A549 (cell line): ENCODE results near the gene SPEM1. TPM values are rescaled to one million over a fixed set of nuclear protein-coding genes. Genes with fewer than 3 reads are reported as not detected.

ENCODE experiments used
- ATAC-seq, 2 experiments: fragments of 200-7000 bp in 1 of 2; fragments of >200 bp in 1 of 2; cut with Nextera tagmentation in 1 of 2; cut with Tn5 transposase in 1 of 2; 3 replicates each; pipeline versions ENCODE4 v1.8.0 to v1.9.1; 2018 to 2020; ENCODE audit warnings: mild to moderate bottlenecking in 1 of 2, moderate library complexity in 1 of 2
- CTCF ChIA-PET: fragments of 300-600 bp; sonication (Branson Sonifier 250); formaldehyde crosslinking; extraction: SDS; loops from one replicate; lab custom pipeline; 2021; ENCODE audit warnings: antibody characterized with exemption, inconsistent platforms; lab: Yijun Ruan, JAX
- POLR2A ChIA-PET: fragments of 350-600 bp; formaldehyde crosslinking; extraction: SDS; loops from one replicate; lab custom pipeline; 2021; ENCODE audit warnings: antibody characterized with exemption, inconsistent platforms; lab: Yijun Ruan, JAX
- DNase-seq, 2 experiments: peaks; one replicate each; pipeline versions ENCODE4 v3.0.0 to v3.0.0-alpha.2; 2011 to 2016; ENCODE audit warnings: low read depth in 1 of 2, low spot score in 1 of 2
- FAIRE-seq: peaks from 2 replicates; lab custom pipeline; 2011; peaks lifted over from hg19 to GRCh38; lab: Jason Lieb, UNC
- H3K27ac ChIP-seq, 2 experiments: fragments of >200 bp; sonication (Bioruptor Twin); formaldehyde crosslinking; 3 replicates each; pipeline ENCODE4 v1.5.1; 2016 to 2017
- H3K4me1 ChIP-seq: fragments of >200 bp; sonication (Bioruptor Twin); formaldehyde crosslinking; 3 replicates; pipeline ENCODE4 v1.6.1; 2016
- H3K4me2 ChIP-seq: fragments of >200 bp; sonication (Bioruptor Twin); formaldehyde crosslinking; 3 replicates; pipeline ENCODE4 v1.6.1; 2016
- H3K4me3 ChIP-seq: fragments of >200 bp; sonication (Bioruptor Twin); formaldehyde crosslinking; 3 replicates; pipeline ENCODE4 v1.5.1; 2016
- H3K9me3 ChIP-seq: fragments of >200 bp; sonication (Bioruptor Twin); formaldehyde crosslinking; 3 replicates; pipeline ENCODE4 v1.6.1; 2016
- CHD2 ChIP-seq: fragments of 150-350 bp; IDR thresholded peaks from 2 replicates; pipeline ENCODE4 v1.6.1; 2014; ENCODE audit warnings: low read length; ENCODE audit not compliant: partially characterized antibody
- CTCF ChIP-seq: fragments of >200 bp; sonication (Bioruptor Twin); formaldehyde crosslinking; IDR thresholded peaks from 3 replicates; pipeline ENCODE4 v1.5.1; 2016
- ELK1 ChIP-seq: fragments of 150-350 bp; IDR thresholded peaks from 2 replicates; pipeline ENCODE4 v1.6.1; 2014; ENCODE audit warnings: low read depth, mild to moderate bottlenecking, low read length
- HDAC2 ChIP-seq: fragments of 200-600 bp; sonication (generic); IDR thresholded peaks from 2 replicates; pipeline ENCODE4 v1.6.1; 2016
- HES2 ChIP-seq: fragments of >200 bp; sonication (Bioruptor Twin); formaldehyde crosslinking; IDR thresholded peaks from 2 replicates; pipeline ENCODE4 v1.6.1; 2016
- HOXA7 ChIP-seq: fragments of 250-450 bp; sonication (Bioruptor Pico); IDR thresholded peaks from 2 replicates; pipeline ENCODE4 v1.5.0; 2020; ENCODE audit warnings: mild to moderate bottlenecking, moderate library complexity
- KDM1A ChIP-seq: fragments of 200-600 bp; sonication (generic); IDR thresholded peaks from 2 replicates; pipeline ENCODE4 v1.6.1; 2016; ENCODE audit warnings: low read depth, mild to moderate bottlenecking
- MAFK ChIP-seq: fragments of 450-650 bp; IDR thresholded peaks from 2 replicates; pipeline ENCODE4 v1.6.1; 2014; ENCODE audit not compliant: partially characterized antibody
- MYC ChIP-seq: IDR thresholded peaks from 2 replicates; pipeline ENCODE4 v1.6.1; 2012; ENCODE audit warnings: mild to moderate bottlenecking, inconsistent platforms, low read length, improper control_type of control experiment, borderline replicate concordance
- NFE2L2 ChIP-seq: fragments of 150-350 bp; conservative IDR thresholded peaks from 2 replicates; pipeline ENCODE4 v1.6.1; 2014; ENCODE audit warnings: low read length
- PBX3 ChIP-seq: IDR thresholded peaks from 2 replicates; pipeline ENCODE4 v1.6.1; 2012
- POLR2AphosphoS2 ChIP-seq: conservative IDR thresholded peaks from 2 replicates; pipeline ENCODE4 v1.6.1; 2012; ENCODE audit warnings: low read length, improper control_type of control experiment, inconsistent platforms
- RAD21 ChIP-seq, 2 experiments: fragments of >200 bp in 1 of 2; sonication (Bioruptor Twin) in 1 of 2; formaldehyde crosslinking in 1 of 2; IDR thresholded peaks in 1 of 2; conservative IDR thresholded peaks in 1 of 2; 2 replicates in 1 of 2; 3 replicates in 1 of 2; pipeline ENCODE4 v1.6.1; 2012 to 2018; ENCODE audit warnings: inconsistent platforms in 1 of 2
- RARB ChIP-seq: fragments of 250-450 bp; sonication (Bioruptor Pico); IDR thresholded peaks from 2 replicates; pipeline ENCODE4 v1.8.0; 2021; ENCODE audit warnings: mild to moderate bottlenecking, moderate library complexity
- RFX5 ChIP-seq: fragments of 450-650 bp; IDR thresholded peaks from 2 replicates; pipeline ENCODE4 v1.7.1; 2014; ENCODE audit warnings: antibody characterized with exemption, mild to moderate bottlenecking, moderate library complexity
- SMC3 ChIP-seq: fragments of >200 bp; sonication (Bioruptor Twin); formaldehyde crosslinking; IDR thresholded peaks from 3 replicates; pipeline ENCODE4 v1.6.1; 2018; ENCODE audit warnings: inconsistent platforms
- SREBF2 ChIP-seq: fragments of 450-650 bp; IDR thresholded peaks from 2 replicates; pipeline ENCODE4 v1.6.1; 2014; ENCODE audit warnings: mild to moderate bottlenecking, moderate library complexity
- TFCP2L1 ChIP-seq: fragments of 250-450 bp; sonication (Bioruptor Pico); IDR thresholded peaks from 2 replicates; pipeline ENCODE4 v1.5.0; 2021; ENCODE audit warnings: mild to moderate bottlenecking
- USF2 ChIP-seq: fragments of 450-650 bp; IDR thresholded peaks from 2 replicates; pipeline ENCODE4 v1.6.1; 2014; ENCODE audit warnings: antibody characterized with exemption
- ZC3H11A ChIP-seq: fragments of 450-650 bp; IDR thresholded peaks from 2 replicates; pipeline ENCODE4 v1.6.1; 2014; ENCODE audit warnings: antibody characterized with exemption, mild to moderate bottlenecking
- ZSCAN20 ChIP-seq: fragments of 250-450 bp; sonication (Bioruptor Pico); IDR thresholded peaks from 2 replicates; pipeline ENCODE4 v1.8.0; 2022; ENCODE audit warnings: mild to moderate bottlenecking, moderate library complexity
- WGBS: methylation state at CpG from one replicate; pipeline ENCODE4 v1.1.6; 2017; ENCODE audit errors: missing lambda C conversion rate; 5-methylcytosine and 5-hydroxymethylcytosine counted together
- polyA plus RNA-seq, 4 experiments: library from polyadenylated mRNA; depleted of rRNA in 3 of 4; stranded (reverse); fragments of >200 nt; fragmentation: RNase III in 1 of 4; extraction: RNeasy Plus Mini Kit Qiagen cat#74134 plus additional on column Dnase treatment in 1 of 4; gene quantifications; 2 replicates in 3 of 4; 3 replicates in 1 of 4; pipeline ENCODE4 v1.2.3, GENCODE V29; 2011 to 2017

SPEM1 gene
- polyA plus RNA-seq, 2 of the 4 experiments (the other 2 are of a cell fraction) = 0.09 TPM; not detected in 1

GRCh38 chr17:7440834-7441195 is 20.7 kb downstream of the SPEM1 start:
- WGBS = 77% methylated on average over 10 of the region's 12 CpGs
- no peaks in the 10 kb centered on the region for H3K9me3 ChIP-seq
- DNase-seq = no peak
- CTCF ChIA-PET = interaction anchor here (0.7 to 17.0 kb wide), 14 partner anchors 9 to 196 kb away, joined by 3 to 342 read pairs (median 4); partner anchors contain the start of genes CHRNB1, KCTD11, SLC35G6 and TMEM256
- POLR2A ChIA-PET = interaction anchor here (1.0 to 1.4 kb wide), 3 partner anchors 8 to 45 kb away, joined by 3 to 6 read pairs (median 3); partner anchors contain the start of gene TMEM256
- TF ChIP-seq MAFK = peak; percentile 95
- TF ChIP-seq NFE2L2 = no peak
- TF ChIP-seq TFCP2L1 = no peak
- H3K4me3 ChIP-seq = no peak overlapping the region
- no peak for FAIRE-seq
- H3K4me2 ChIP-seq = peak overlapping the region; percentile 98; the same call in 2 of the 3 replicates
- no peak for ATAC-seq
- peaks cover 45% of the 10 kb centered on the region for H3K4me1 ChIP-seq
- H3K27ac ChIP-seq = peak overlapping the region in 1 of 2 experiments; percentile 85; a peak in 3 of 6 replicates

- DNase-seq (no peak), ATAC-seq (no peak), FAIRE-seq (no peak)
- TF ChIP-seq HOXA7 (CRISPR knock-in tag) (no peak), RAD21 (conservative IDR thresholded peaks at IDR 0.05 in 1 of 2, IDR thresholded peaks at IDR 0.05 in 1 of 2) (no peak), KDM1A (no peak), HDAC2 (no peak)
- WGBS = 87% methylated on average over 7 of the region's 7 CpGs
- no peak overlapping the region for H3K4me3 ChIP-seq
- H3K4me2 ChIP-seq = no peak overlapping the region
- peaks cover 41% of the 10 kb centered on the region for H3K4me1 ChIP-seq
- ChIA-PET POLR2A (interaction anchor here (1.0 to 1.4 kb wide), 4 partner anchors 37 to 45 kb away, joined by 3 to 6 read pairs (median 4); partner anchors contain the start of genes TMEM256 and ZBTB4), CTCF (interaction anchor here (0.7 to 17.0 kb wide), 13 partner anchors 10 to 246 kb away, joined by 3 to 342 read pairs (median 5); partner anchors contain the start of genes CHRNB1, KCTD11, SLC35G6 and TMEM256)
- H3K27ac ChIP-seq = no peak overlapping the region
- no peaks in the 10 kb centered on the region for H3K9me3 ChIP-seq
Observed at GRCh38 chr17:7441266-7441665, 21.1 kb downstream of the SPEM1 start.

GRCh38 chr17:7442142-7442541 is 22.0 kb downstream of the SPEM1 start:
- FAIRE-seq (no peak), DNase-seq (no peak), ATAC-seq (no peak)
- Histone ChIP-seq H3K4me1 (peaks cover 36% of the 10 kb centered on the region), H3K4me3 (no peak overlapping the region), H3K9me3 (no peaks in the 10 kb centered on the region), H3K4me2 (no peak overlapping the region), H3K27ac (no peak overlapping the region)
- TF ChIP-seq RAD21 (conservative IDR thresholded peaks at IDR 0.05 in 1 of 2, IDR thresholded peaks at IDR 0.05 in 1 of 2) (no peak), SMC3 (no peak), ZSCAN20 (CRISPR knock-in tag) (no peak), RARB (CRISPR knock-in tag) (no peak), POLR2AphosphoS2 (no peak), MYC (no peak), SREBF2 (no peak), HES2 (no peak), RFX5 (no peak)
- WGBS = 80% methylated on average over 2 of the region's 2 CpGs
- CTCF ChIA-PET = interaction anchor here (1.1 to 17.0 kb wide), 10 partner anchors 11 to 245 kb away, joined by 3 to 342 read pairs (median 6); partner anchors contain the start of genes CHRNB1, KCTD11, TMEM256 and TMEM95
- POLR2A ChIA-PET = interaction anchor here (1.1 to 1.4 kb wide), 2 partner anchors 37 to 38 kb away, joined by 3 to 4 read pairs; partner anchors contain the start of genes TMEM256 and ZBTB4

GRCh38 chr17:7443499-7444485 is 23.7 kb downstream of the SPEM1 start:
- peaks cover 31% of the 10 kb centered on the region for H3K4me1 ChIP-seq
- no peak for ATAC-seq
- ChIA-PET CTCF (interaction anchor here (0.8 to 30.1 kb wide), 7 partner anchors 2 to 117 kb away, joined by 3 to 342 read pairs (median 24); partner anchors contain the start of genes CHRNB1, FGF11, KCTD11 and SENP3), POLR2A (interaction anchor here (0.6 to 2.7 kb wide), 6 partner anchors 9 to 83 kb away, joined by 3 to 8 read pairs (median 4); partner anchors contain the start of genes PLSCR3, POLR2A, TMEM102 and TMEM256)
- H3K27ac ChIP-seq = no peak overlapping the region
- no peak overlapping the region for H3K4me3 ChIP-seq
- no peak for FAIRE-seq
- DNase-seq = no peak
- WGBS = 70% methylated on average over 7 of the region's 7 CpGs
- H3K9me3 ChIP-seq = no peaks in the 10 kb centered on the region
- no peak overlapping the region for H3K4me2 ChIP-seq
- TF ChIP-seq CTCF = no peak
- no peak for TF ChIP-seq USF2
- no peak for TF ChIP-seq PBX3
- no peak for TF ChIP-seq CHD2
- TF ChIP-seq ZC3H11A = no peak
- TF ChIP-seq HES2 = no peak
- TF ChIP-seq ELK1 = no peak
